GM23248 (cell line): ENCODE measurements around the gene FAM118A.

ENCODE experiments used
- EZH2 ChIP-seq: fragments of 200-600 bp; sonication (generic); IDR thresholded peaks from 2 replicates; pipeline ENCODE4 v1.6.1; 2018; ENCODE audit warnings: antibody characterized with exemption, mild to moderate bottlenecking; ENCODE audit not compliant: insufficient read depth, poor library complexity, severe bottlenecking
- EZH2phosphoT487 ChIP-seq: fragments of 200-600 bp; sonication (generic); IDR thresholded peaks from 2 replicates; pipeline ENCODE4 v1.6.1; 2018; ENCODE audit warnings: antibody characterized with exemption, moderate library complexity, mild to moderate bottlenecking, low read depth; ENCODE audit not compliant: insufficient read depth

- TF ChIP-seq EZH2phosphoT487 (no peak), EZH2 (no peak)
Measured at GRCh38 chr22:45344334-45344733, 34.6 kb downstream of the FAM118A start.
